Stimulated activated CD8-positive, alpha-beta memory T cell treated with anti-CD3 and anti-CD28 coated beads, Interleukin-4, amount 100 ng/mL, for 1 hour (primary cell): ENCODE data around the gene PPP2R2D.

ENCODE experiments used
- DNase-seq, 2 donors: peaks; one replicate each; pipeline ENCODE4 v3.0.0-alpha.2; 2020; ENCODE audit warnings: low read depth in 2 of 2, low spot score in 1 of 2

Gene PPP2R2D

DNA sequence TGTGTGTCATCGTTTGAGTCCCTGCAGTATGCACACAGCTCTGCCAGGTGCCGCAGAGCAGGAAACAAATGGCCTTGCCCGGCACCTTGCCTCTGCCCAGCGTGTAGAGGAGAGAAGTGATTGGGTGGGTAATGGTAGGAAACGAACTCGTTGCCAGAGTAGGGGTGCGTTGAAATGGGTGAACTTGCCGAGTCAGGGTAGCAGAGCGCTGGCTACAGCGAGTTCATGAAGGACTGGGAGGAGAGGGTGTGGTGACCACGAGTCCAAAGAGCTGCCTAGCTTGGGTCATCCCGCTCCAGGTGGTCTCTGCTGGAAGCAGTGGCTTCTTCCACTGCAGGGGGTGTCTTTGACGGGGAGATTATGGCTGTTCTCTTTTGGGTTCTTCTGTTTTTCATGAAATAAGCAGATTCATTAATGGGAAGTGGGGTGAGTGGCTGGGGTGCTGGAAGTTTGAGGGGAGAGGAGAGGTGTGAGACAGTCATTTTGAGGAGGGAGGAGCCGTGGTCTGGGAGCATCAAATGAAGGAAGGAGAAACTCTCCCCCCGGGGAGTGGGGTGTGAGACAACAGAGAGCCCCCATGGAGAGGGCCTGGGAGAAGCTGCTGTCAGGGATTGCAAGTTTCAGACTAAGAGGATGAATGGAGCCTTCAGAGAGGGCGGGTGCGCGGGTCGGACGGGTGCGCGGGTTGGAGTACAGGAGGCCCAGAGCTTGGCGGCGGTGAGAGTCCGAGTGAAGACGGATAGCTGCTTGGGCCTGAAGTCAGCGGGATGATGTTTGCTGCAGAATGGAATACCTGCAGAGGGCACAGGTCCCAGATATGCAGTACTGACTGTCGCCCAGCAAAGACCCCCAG lies 26.2 kb downstream of the PPP2R2D start:
- no peak for DNase-seq

- no peak for DNase-seq
Observed at GRCh38 chr10:131928248-131929095, 27.7 kb downstream of the PPP2R2D start.

- no peak for DNase-seq
Observed at GRCh38 chr10:131929122-131929845, 28.5 kb downstream of the PPP2R2D start.

- DNase-seq = no peak
Observed at GRCh38 chr10:131930150-131930549, 29.3 kb downstream of the PPP2R2D start.

DNA sequence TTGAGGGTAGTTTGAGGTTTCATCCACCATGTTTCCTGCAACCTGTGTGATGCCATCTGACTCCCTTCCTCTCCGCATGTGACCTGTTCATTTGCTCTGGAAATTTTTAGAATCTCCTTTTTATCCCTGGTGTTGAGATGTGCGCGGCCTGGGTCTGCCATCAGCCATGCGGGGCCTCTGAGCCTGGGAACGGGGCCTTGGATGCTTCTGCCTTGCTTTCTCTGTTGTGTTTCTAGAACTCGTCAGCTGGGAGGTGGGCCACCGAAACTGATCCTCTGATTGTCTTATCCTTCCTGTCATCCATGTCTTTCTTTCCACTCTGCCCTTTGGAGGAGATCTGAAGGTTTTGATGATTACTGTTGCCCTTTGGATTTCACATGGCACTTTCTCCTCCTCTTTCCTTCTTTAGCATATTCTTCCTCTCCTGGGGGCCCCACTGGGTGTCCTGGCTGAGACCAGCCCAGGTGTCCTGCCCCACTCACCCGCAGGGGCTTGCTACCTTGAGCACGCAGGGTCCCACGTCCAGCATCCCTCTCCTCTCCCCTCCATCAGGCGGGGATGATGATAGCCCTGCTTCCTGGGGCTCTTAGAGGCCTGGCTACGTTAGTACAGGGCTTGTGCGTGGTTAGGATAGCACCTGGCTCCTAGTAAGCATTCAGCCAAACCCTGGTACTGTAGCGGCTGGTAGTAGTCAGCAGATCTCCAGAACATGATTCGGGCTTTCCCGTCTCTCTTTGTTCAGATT lies 29.9 kb downstream of the PPP2R2D start:
- DNase-seq = no peak

- no peak for DNase-seq
Observed at GRCh38 chr10:131931981-131932380, 31.2 kb downstream of the PPP2R2D start.

DNA sequence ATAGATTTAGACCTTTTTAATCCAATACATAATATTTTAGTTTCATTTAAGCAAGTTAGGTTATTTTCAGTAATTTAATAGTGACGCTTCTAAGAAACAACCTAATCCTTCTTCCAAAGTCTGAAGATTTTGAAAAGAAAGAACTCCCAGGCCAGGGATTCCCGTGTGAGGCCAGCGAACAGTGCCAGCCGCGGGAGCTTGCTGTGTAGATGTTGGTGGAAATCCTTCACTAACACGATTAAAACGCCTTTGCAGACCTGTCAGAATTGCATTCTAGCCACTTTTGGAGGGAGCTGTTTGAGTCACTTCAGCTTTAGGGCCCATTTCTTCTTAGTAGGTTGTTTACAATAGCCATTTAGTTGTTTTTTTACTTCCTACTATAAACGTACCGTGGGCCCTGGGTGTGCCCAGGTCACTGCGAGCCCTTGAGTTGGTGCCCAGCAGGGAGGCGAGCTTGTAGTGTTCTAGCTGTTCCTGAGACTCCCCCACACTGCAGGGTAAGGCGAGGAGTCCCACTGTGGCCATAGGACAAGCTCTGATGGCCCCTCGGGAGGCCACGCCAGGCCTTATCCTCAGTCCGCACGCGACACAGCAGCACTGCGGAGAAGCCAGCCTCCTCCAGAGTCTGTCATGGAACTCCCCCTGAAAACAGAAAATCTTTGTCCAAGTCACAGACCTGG lies 32.3 kb downstream of the PPP2R2D start:
- DNase-seq = no peak

GRCh38 chr10:131933696-131934086 lies 32.9 kb downstream of the PPP2R2D start:
- no peak for DNase-seq

DNA sequence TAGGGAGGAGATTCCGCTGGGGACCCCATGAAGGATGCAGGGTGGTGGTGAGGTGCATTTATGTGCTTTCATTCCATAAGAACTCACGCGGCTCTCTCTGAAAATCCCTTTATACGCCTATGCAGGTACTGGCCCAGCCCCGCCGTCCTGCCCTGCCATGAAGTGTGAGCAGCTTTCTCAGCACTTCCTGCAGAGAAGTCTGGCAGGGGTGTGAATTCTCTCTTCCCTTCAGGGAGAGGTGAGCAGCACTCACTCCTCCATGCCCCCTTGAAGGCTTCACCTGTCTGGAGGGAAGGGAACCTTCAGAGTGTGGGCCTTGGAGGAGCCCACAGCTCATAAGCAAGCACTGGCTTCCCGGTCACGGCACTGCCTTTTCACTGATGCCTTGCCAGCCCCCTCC lies 34.0 kb downstream of the PPP2R2D start:
- DNase-seq = no peak

DNA sequence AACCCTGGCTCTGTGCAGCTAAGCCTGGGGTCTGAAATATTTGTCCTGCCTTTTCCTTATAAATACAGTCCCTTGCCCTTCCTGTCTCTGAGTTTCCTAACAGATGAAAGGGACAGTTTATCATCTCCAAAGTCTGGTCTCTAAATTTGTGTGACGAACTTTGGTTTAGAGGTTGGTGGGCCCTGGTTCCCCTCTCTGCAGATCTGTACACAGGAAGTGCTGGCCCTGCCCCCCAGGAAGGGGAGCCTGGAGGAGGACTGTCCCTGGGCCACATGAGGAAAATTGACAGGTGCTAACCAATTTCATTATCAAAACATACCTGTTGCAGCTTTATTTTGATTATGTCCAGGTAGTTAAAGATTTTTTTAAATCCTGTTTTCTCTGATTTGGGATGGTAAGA lies 34.5 kb downstream of the PPP2R2D start:
- DNase-seq = no peak

DNA sequence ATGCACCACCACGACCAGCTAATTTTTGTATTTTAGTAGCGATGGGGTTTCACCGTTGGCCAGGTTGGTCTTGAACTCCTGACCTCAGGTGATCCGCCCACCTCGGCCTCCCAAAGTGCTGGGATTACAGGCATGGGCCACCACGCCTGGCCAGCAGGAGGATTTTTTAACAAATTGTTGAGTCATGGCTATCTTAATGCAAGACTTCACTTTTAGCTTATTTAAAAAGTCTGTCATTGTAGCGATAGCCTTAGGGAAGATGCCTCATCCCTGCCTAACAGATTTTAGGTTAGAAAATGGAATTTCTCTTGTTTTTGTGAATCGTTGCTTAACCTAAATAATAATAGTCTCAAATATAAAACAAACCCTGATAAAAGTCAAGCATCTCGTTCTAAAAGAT lies 35.5 kb downstream of the PPP2R2D start:
- DNase-seq = no peak

- DNase-seq = no peak
Observed at GRCh38 chr10:131936736-131937135, 35.9 kb downstream of the PPP2R2D start.

- DNase-seq = no peak
Observed at GRCh38 chr10:131937836-131938235, 37.0 kb downstream of the PPP2R2D start.

GRCh38 chr10:131938681-131939080 lies 37.9 kb downstream of the PPP2R2D start:
- no peak for DNase-seq

GRCh38 chr10:131942455-131942854 lies 41.6 kb downstream of the PPP2R2D start:
- DNase-seq = no peak

DNA sequence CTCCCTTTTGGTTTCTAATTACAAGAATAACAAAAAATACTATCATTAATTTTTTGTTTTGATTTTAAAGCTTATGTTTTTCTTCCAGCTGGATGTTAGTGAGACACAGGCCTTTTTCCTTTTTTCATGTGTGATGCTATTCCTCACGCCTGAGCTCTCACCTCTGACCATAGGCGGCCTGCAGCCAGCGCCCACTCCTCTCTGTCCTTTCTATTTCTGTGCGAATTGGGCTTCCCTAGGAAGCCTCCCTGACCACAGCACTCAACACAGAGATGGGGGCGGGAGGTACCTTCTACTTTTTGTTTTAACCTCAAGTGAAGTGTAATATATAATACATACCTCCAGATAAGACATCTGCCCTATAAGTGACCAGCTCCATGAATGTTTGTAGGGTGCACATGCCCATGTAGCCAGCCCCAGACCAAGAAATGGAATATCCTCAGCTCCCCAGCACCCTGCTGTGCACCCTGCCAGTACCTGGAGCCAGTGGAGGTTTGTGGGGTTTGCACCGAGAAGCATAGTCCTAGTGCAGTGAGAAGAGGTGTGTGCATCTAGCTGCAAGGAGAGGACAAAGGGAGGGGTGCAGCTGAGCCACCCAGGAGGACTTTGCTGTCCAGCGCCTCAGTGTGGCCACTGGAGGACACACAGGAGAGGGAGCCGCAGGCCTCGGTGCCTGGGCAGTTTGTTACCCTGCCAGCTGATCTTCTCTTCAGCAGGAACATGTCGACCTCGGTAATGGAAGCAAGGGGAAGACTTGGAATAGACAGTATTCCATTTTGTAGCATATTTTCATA lies 42.4 kb downstream of the PPP2R2D start:
- DNase-seq = no peak

GRCh38 chr10:131944412-131944811 lies 43.6 kb downstream of the PPP2R2D start:
- no peak for DNase-seq

GRCh38 chr10:131944976-131945695 lies 44.3 kb downstream of the PPP2R2D start:
- no peak for DNase-seq

- DNase-seq = no peak
Observed at GRCh38 chr10:131946321-131946751, 45.5 kb downstream of the PPP2R2D start.
